KMS-11 (cell line): ENCODE results near the gene MED4.
A peak's percentile ranks its signal among the peaks of the same experiment; 100 is the strongest.

ENCODE experiments used
- H2AFZ ChIP-seq: fragments of 200-600 bp; sonication (generic); 2 replicates; pipeline ENCODE4 v1.6.1; 2016; ENCODE audit warnings: antibody characterized with exemption, mixed run types, low read depth
- H3K27ac ChIP-seq: fragments of 200-600 bp; sonication (generic); 2 replicates; pipeline ENCODE4 v1.6.1; 2016; ENCODE audit warnings: mild to moderate bottlenecking, mixed run types
- H3K27me3 ChIP-seq: fragments of 200-600 bp; sonication (generic); 2 replicates; pipeline ENCODE4 v1.6.1; 2017; ENCODE audit warnings: mild to moderate bottlenecking, low read depth, mixed run types, moderate library complexity; ENCODE audit not compliant: insufficient read depth
- H3K36me3 ChIP-seq: fragments of 200-600 bp; sonication (generic); 2 replicates; pipeline ENCODE4 v1.6.1; 2017; ENCODE audit warnings: mild to moderate bottlenecking, mixed run types; ENCODE audit not compliant: insufficient read depth
- H3K4me1 ChIP-seq: fragments of 200-600 bp; sonication (generic); 2 replicates; pipeline ENCODE4 v1.6.1; 2016; ENCODE audit warnings: mild to moderate bottlenecking, low read depth, mixed run types; ENCODE audit not compliant: poor library complexity, severe bottlenecking
- H3K4me2 ChIP-seq: fragments of 200-600 bp; sonication (generic); 2 replicates; pipeline ENCODE4 v1.7.0; 2016; ENCODE audit warnings: mild to moderate bottlenecking, mixed run types
- H3K4me3 ChIP-seq: fragments of 200-600 bp; sonication (generic); IDR thresholded peaks from 2 replicates; pipeline ENCODE4 v1.6.1; 2017; ENCODE audit warnings: low read depth, low read length, mixed read lengths; ENCODE audit not compliant: insufficient read depth
- H3K79me2 ChIP-seq: fragments of 200-600 bp; sonication (generic); 2 replicates; pipeline ENCODE4 v1.6.1; 2016; ENCODE audit warnings: low read depth, mixed run types; ENCODE audit not compliant: insufficient read depth
- H3K9ac ChIP-seq: fragments of 200-600 bp; sonication (generic); 2 replicates; pipeline ENCODE4 v1.6.1; 2016; ENCODE audit warnings: mild to moderate bottlenecking, mixed run types
- H4K20me1 ChIP-seq: fragments of 200-600 bp; sonication (generic); 2 replicates; pipeline ENCODE4 v1.6.1; 2016; ENCODE audit warnings: mild to moderate bottlenecking, mixed run types; ENCODE audit not compliant: insufficient read depth
- CTCF ChIP-seq: fragments of 200-600 bp; sonication (generic); conservative IDR thresholded peaks from 2 replicates; pipeline ENCODE4 v1.6.1; 2017; ENCODE audit warnings: low read depth, mild to moderate bottlenecking, antibody characterized with exemption, low read length, moderate library complexity, mixed read lengths

MED4 gene

GRCh38 chr13:48078251-48078656 lies 16.6 kb downstream of the MED4 start:
- Histone ChIP-seq H4K20me1 (0 out of 2 replicates have a peak, but pooled peaks cover 8% of the 10 kb centered on the region), H3K79me2 (no peaks in the 10 kb centered on the region), H2AFZ (no peak overlapping the region), H3K36me3 (no peaks in the 10 kb centered on the region), H3K27me3 (no peaks in the 10 kb centered on the region), H3K4me2 (peak overlapping the region; percentile 36; the same call in 1 of the 2 replicates), H3K9ac (no peak overlapping the region), H3K27ac (peak overlapping the region; percentile 48; the same call in 1 of the 2 replicates), H3K4me1 (peaks cover 23% of the 10 kb centered on the region), H3K4me3 (no peak overlapping the region)
- peak; percentile 55 for TF ChIP-seq CTCF

DNA sequence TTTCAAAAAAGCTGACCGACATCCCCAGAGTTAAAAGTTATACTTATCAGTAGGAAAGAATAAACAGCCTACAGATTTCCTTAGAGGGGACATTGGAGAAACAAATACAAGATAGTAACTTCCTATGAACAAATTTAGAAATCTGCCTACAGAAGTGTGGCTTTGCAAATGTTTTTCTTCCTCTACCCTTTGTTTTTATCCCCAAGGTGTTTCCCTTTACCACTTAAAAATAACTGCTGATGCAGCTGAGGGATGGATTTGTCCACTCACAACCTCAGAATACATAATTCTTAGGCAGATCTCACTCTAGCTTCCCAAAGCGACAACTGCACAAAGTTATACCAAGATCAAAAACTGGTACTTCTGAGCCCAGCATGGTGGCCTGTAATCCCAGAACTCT lies 20.9 kb downstream of the MED4 start:
- no peak overlapping the region for H3K9ac ChIP-seq
- 0 out of 2 replicates have a peak, but pooled peaks cover 8% of the 10 kb centered on the region for H4K20me1 ChIP-seq
- no peaks in the 10 kb centered on the region for H3K79me2 ChIP-seq
- H3K27me3 ChIP-seq: no peaks in the 10 kb centered on the region
- peaks cover 17% of the 10 kb centered on the region for H3K4me1 ChIP-seq
- no peak overlapping the region for H2AFZ ChIP-seq
- H3K4me3 ChIP-seq: no peak overlapping the region
- no peaks in the 10 kb centered on the region for H3K36me3 ChIP-seq
- H3K27ac ChIP-seq: no peak overlapping the region
- no peak for TF ChIP-seq CTCF
- H3K4me2 ChIP-seq: no peak overlapping the region

DNA sequence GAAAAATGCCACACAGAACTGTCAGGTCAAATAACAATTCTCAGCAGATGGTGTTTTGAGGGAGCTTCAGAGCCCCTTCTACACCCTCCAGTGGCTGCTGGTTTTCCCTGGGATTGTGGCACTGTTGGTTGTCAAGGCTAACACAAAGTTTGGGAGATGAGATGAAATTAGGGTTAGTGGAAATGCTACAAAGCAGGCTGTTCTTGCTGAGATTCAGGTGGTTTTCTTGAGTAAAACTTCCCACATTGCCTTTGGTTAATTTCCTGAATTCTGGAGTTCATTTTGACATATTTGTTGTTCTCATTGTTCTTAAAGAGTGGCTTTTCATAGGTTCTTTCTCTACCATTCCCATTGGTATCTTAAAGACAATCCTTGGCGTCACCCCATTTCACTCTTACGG lies 22.1 kb downstream of the MED4 start:
- no peak overlapping the region for H3K9ac ChIP-seq
- TF ChIP-seq CTCF: no peak
- H3K27me3 ChIP-seq: no peaks in the 10 kb centered on the region
- no peaks in the 10 kb centered on the region for H3K36me3 ChIP-seq
- no peaks in the 10 kb centered on the region for H3K79me2 ChIP-seq
- peaks cover 5% of the 10 kb centered on the region for H3K4me1 ChIP-seq
- H3K4me2 ChIP-seq: no peak overlapping the region
- H3K27ac ChIP-seq: no peak overlapping the region
- H2AFZ ChIP-seq: no peak overlapping the region
- H4K20me1 ChIP-seq: 0 out of 2 replicates have a peak, but pooled peaks cover 6% of the 10 kb centered on the region
- no peak overlapping the region for H3K4me3 ChIP-seq

GRCh38 chr13:48072304-48072703 lies 22.6 kb downstream of the MED4 start:
- no peaks in the 10 kb centered on the region for H3K36me3 ChIP-seq
- no peaks in the 10 kb centered on the region for H3K27me3 ChIP-seq
- no peak for TF ChIP-seq CTCF
- no peak overlapping the region for H3K9ac ChIP-seq
- H4K20me1 ChIP-seq: 0 out of 2 replicates have a peak, but pooled peaks cover under 1% of the 10 kb centered on the region
- H2AFZ ChIP-seq: no peak overlapping the region
- no peak overlapping the region for H3K4me3 ChIP-seq
- H3K4me2 ChIP-seq: no peak overlapping the region
- no peaks in the 10 kb centered on the region for H3K79me2 ChIP-seq
- H3K4me1 ChIP-seq: no peaks in the 10 kb centered on the region
- H3K27ac ChIP-seq: no peak overlapping the region
